ENCODE data around the gene ENPP1.

DNA sequence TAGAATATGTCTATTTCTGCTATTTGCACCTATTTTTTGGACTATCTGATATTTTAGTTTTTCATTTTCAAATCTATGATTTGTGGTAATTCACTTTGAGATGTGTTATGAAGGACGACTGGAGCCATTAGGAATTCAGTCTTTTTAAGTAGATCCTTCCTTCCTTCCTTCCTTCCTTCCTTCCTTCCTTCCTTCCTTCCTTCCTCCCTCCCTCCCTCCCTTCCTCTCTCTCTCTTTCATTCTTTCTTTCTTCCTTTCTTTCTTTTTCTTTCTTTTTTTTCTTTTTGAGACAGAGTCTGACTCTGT lies 46.1 kb upstream of the ENPP1 start:
- TF ChIP-seq CTCF (IDR thresholded peaks at IDR 0.05; ENCODE audit: low read depth, low read length, poor library complexity, severe bottlenecking) (no peak), EZH2phosphoT487 (IDR thresholded peaks at IDR 0.05; ENCODE audit: borderline replicate concordance, low read length) (no peak)

Data from DOHH2 (cell line).